SK-N-SH treated with all-trans-retinoic acid at 6 μM for 48 hours (cell line): Measurements from ENCODE around the gene UNG.

Source experiments
- ATAC-seq: fragments of 200-7000 bp; cut with Tn5 transposase; 3 replicates; pipeline ENCODE4 v1.9.1; 2020; ENCODE audit warnings: mild to moderate bottlenecking, moderate library complexity
- BACH2 ChIP-seq: fragments of 250-450 bp; sonication (Bioruptor Pico); IDR thresholded peaks from 2 replicates; pipeline ENCODE4 v1.9.0; 2021; ENCODE audit warnings: mild to moderate bottlenecking, borderline replicate concordance
- CSDC2 ChIP-seq: fragments of 250-450 bp; sonication (Bioruptor Pico); IDR thresholded peaks from 2 replicates; pipeline ENCODE4 v1.5.0; 2020; ENCODE audit warnings: mild to moderate bottlenecking, moderate library complexity
- CSRNP3 ChIP-seq: fragments of 250-450 bp; sonication (Bioruptor Pico); IDR thresholded peaks from 2 replicates; pipeline ENCODE4 v1.5.1; 2021; ENCODE audit warnings: mild to moderate bottlenecking, moderate library complexity
- ESRRG ChIP-seq: fragments of 250-450 bp; sonication (Bioruptor Pico); IDR thresholded peaks from 2 replicates; pipeline ENCODE4 v1.6.1; 2021; ENCODE audit warnings: mild to moderate bottlenecking
- ISL1 ChIP-seq: fragments of 250-450 bp; sonication (Bioruptor Pico); IDR thresholded peaks from 2 replicates; pipeline ENCODE4 v2.1.2; 2022; ENCODE audit warnings: mild to moderate bottlenecking, moderate library complexity
- OSR1 ChIP-seq: fragments of 250-450 bp; sonication (Bioruptor Pico); IDR thresholded peaks from 2 replicates; pipeline ENCODE4 v1.8.0; 2022; ENCODE audit warnings: moderate library complexity, mild to moderate bottlenecking, inconsistent platforms
- PATZ1 ChIP-seq: fragments of 250-450 bp; sonication (Bioruptor Pico); IDR thresholded peaks from 2 replicates; pipeline ENCODE4 v1.8.0; 2020; ENCODE audit warnings: mild to moderate bottlenecking, moderate library complexity, borderline replicate concordance
- POU6F1 ChIP-seq: fragments of 250-450 bp; sonication (Bioruptor Pico); IDR thresholded peaks from 2 replicates; pipeline ENCODE4 v1.8.0; 2021; ENCODE audit warnings: low read depth, mild to moderate bottlenecking, moderate library complexity, borderline replicate concordance
- PPARA ChIP-seq: fragments of 250-450 bp; sonication (Bioruptor Pico); IDR thresholded peaks from 2 replicates; pipeline ENCODE4 v1.5.0; 2020; ENCODE audit warnings: mild to moderate bottlenecking, borderline replicate concordance
- RARB ChIP-seq: fragments of 250-450 bp; sonication (Bioruptor Pico); IDR thresholded peaks from 2 replicates; pipeline ENCODE4 v1.8.0; 2021; ENCODE audit warnings: mild to moderate bottlenecking, moderate library complexity
- SNAI2 ChIP-seq: fragments of 250-450 bp; sonication (Bioruptor Pico); IDR thresholded peaks from 2 replicates; pipeline ENCODE4 v1.5.0; 2020; ENCODE audit warnings: mild to moderate bottlenecking, moderate library complexity
- TCF4 ChIP-seq: fragments of 250-450 bp; sonication (Bioruptor Pico); IDR thresholded peaks from 2 replicates; pipeline ENCODE4 v1.8.0; 2021; ENCODE audit warnings: mild to moderate bottlenecking, moderate library complexity, borderline replicate concordance
- ZC3H10 ChIP-seq: fragments of 250-450 bp; sonication (Bioruptor Pico); IDR thresholded peaks from 2 replicates; pipeline ENCODE4 v1.5.1; 2021; ENCODE audit warnings: mild to moderate bottlenecking, moderate library complexity
- ZFP3 ChIP-seq: fragments of 250-450 bp; sonication (Bioruptor Pico); IDR thresholded peaks from 2 replicates; pipeline ENCODE4 v1.5.0; 2020; ENCODE audit warnings: mild to moderate bottlenecking, moderate library complexity
- ZFP30 ChIP-seq: fragments of 450-650 bp; formaldehyde crosslinking; IDR thresholded peaks from 2 replicates; pipeline ENCODE4 v1.5.0; 2022; ENCODE audit warnings: mild to moderate bottlenecking, moderate library complexity
- ZNF565 ChIP-seq: fragments of 450-650 bp; formaldehyde crosslinking; conservative IDR thresholded peaks from 2 replicates; pipeline ENCODE4 v1.5.0; 2020; ENCODE audit warnings: low read depth, mild to moderate bottlenecking, moderate library complexity
- ZNF8 ChIP-seq: fragments of 450-650 bp; formaldehyde crosslinking; IDR thresholded peaks from 2 replicates; pipeline ENCODE4 v1.5.0; 2020; ENCODE audit warnings: mild to moderate bottlenecking, moderate library complexity
- TF ChIP-seq, protein P1 (sequence below): fragments of 250-450 bp; sonication (Bioruptor Pico); IDR thresholded peaks from 2 replicates; pipeline ENCODE4 v1.5.0; 2020; ENCODE audit warnings: mild to moderate bottlenecking, moderate library complexity

The UNG gene

GRCh38 chr12:109088818-109089217, 8.6 kb upstream of the UNG start (continued):
- TF ChIP-seq PATZ1 (CRISPR knock-in tag) (no peak), ZNF8 (CRISPR knock-in tag) (no peak), ZC3H10 (CRISPR knock-in tag) (no peak), CSRNP3 (CRISPR knock-in tag) (no peak), SNAI2 (CRISPR knock-in tag) (no peak)
- TF ChIP-seq, all 23 proteins: peak for 0

DNA sequence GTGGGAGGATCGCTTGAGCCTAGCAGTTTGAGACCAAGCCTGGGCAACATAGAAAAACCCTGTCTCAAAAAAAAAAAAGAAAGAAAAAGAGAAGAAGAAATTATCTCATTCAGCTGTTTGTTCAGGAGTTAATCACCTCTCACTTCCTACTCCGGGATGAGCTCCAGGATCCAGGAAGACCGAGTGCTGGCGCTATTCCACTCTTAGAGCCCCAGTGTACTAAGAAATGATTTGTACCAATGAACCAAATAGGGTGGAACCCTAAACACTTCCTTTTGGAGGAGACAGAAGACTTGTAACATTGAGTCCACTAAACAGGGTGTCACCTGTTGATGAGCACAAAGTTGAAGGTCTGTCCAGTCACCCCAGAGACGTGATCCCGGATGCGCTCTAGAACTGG, 7.7 kb upstream of the UNG start:
- TF ChIP-seq TCF4 (CRISPR knock-in tag) (no peak), POU6F1 (CRISPR knock-in tag) (no peak), OSR1 (CRISPR knock-in tag) (no peak), ZC3H10 (CRISPR knock-in tag) (no peak), SNAI2 (CRISPR knock-in tag) (no peak), ZFP3 (CRISPR knock-in tag) (no peak), CSRNP3 (CRISPR knock-in tag) (no peak), RARB (CRISPR knock-in tag) (no peak), ZFP30 (CRISPR knock-in tag) (no peak), BACH2 (no peak)
- TF ChIP-seq, protein P1, sequence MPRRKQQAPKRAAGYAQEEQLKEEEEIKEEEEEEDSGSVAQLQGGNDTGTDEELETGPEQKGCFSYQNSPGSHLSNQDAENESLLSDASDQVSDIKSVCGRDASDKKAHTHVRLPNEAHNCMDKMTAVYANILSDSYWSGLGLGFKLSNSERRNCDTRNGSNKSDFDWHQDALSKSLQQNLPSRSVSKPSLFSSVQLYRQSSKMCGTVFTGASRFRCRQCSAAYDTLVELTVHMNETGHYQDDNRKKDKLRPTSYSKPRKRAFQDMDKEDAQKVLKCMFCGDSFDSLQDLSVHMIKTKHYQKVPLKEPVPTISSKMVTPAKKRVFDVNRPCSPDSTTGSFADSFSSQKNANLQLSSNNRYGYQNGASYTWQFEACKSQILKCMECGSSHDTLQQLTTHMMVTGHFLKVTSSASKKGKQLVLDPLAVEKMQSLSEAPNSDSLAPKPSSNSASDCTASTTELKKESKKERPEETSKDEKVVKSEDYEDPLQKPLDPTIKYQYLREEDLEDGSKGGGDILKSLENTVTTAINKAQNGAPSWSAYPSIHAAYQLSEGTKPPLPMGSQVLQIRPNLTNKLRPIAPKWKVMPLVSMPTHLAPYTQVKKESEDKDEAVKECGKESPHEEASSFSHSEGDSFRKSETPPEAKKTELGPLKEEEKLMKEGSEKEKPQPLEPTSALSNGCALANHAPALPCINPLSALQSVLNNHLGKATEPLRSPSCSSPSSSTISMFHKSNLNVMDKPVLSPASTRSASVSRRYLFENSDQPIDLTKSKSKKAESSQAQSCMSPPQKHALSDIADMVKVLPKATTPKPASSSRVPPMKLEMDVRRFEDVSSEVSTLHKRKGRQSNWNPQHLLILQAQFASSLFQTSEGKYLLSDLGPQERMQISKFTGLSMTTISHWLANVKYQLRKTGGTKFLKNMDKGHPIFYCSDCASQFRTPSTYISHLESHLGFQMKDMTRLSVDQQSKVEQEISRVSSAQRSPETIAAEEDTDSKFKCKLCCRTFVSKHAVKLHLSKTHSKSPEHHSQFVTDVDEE (CRISPR knock-in tag): no peak
- no peak for ATAC-seq

GRCh38 chr12:109092497-109093021, 4.8 kb upstream of the UNG start:
- ATAC-seq: no peak

DNA sequence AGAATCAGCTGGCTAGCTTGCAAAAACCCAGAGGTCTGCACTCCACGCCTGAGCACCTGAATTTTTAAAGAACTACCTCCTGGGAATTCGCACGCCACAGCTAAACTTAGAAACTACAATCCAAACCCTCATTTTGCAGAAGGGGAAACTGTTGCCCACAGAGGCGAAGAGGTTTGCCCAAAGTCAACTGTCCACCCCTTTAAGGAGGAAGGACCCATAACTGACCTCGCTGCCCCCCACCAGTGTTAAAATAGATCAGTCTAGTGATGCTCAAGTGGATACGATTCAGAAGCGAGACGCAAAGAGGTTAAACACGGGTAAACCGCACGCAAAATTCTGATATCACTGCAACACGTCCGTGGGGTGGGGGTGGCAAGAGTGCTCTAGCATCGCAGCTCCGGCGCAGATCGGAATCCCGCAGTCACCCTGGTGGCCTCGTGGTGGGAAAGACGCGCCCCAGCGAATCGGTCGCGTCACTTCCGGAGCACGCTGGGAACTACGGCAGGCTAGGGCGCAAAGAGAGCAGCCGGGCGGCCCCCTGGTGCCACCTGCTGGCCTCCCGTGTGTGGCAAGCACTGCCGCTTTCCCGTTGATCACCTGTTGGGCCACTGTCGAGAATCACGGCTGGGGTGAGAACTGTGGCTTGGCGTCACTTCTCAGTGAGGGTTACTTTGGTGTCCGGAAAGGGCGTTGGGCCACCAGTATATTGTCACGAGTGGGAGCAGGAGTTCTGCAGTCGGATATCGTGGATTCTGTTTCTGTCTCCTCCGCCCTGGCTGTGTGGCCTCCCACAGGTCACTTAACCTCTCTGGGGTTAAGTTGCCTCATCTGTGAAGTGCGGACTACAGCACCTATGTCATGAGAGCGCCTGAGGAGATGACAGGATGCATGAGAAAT, 4.1 kb upstream of the UNG start, which contains the start of gene ALKBH2:
Gene ALKBH2 (minus strand): TSS at position 451 of the 897 bp plus-strand sequence. CDS start 686 bp downstream, outside the sequence.
- peak; percentile 72 for ATAC-seq
- peak; percentile 53; the same call in 1 of the 2 replicates for TF ChIP-seq CSDC2 (CRISPR knock-in tag)
- 0 out of 2 replicates have a peak, but pooled peaks have one; percentile 10 for TF ChIP-seq ESRRG
- TF ChIP-seq CSRNP3 (CRISPR knock-in tag): 0 out of 2 replicates have a peak, but pooled peaks have one; percentile 22
- no peak for TF ChIP-seq POU6F1 (CRISPR knock-in tag)
- TF ChIP-seq, protein P1 (CRISPR knock-in tag): peak; percentile 15; the same call in 1 of the 2 replicates
- 0 out of 2 replicates have a peak, but pooled peaks have one; percentile 72 for TF ChIP-seq ZFP3 (CRISPR knock-in tag)

More at GRCh38 chr12:109092497-109093021, 4.8 kb upstream of the UNG start:
- TF ChIP-seq ISL1: no peak
- TF ChIP-seq ESRRG: no peak
- no peak for TF ChIP-seq ZFP3 (CRISPR knock-in tag)
- TF ChIP-seq PPARA (CRISPR knock-in tag): no peak
- TF ChIP-seq TCF4 (CRISPR knock-in tag): no peak
- no peak for TF ChIP-seq ZNF565 (CRISPR knock-in tag)
- no peak for TF ChIP-seq ZFP30 (CRISPR knock-in tag)
